Measurements from ENCODE around the gene OPCML.

Gene OPCML

DNA sequence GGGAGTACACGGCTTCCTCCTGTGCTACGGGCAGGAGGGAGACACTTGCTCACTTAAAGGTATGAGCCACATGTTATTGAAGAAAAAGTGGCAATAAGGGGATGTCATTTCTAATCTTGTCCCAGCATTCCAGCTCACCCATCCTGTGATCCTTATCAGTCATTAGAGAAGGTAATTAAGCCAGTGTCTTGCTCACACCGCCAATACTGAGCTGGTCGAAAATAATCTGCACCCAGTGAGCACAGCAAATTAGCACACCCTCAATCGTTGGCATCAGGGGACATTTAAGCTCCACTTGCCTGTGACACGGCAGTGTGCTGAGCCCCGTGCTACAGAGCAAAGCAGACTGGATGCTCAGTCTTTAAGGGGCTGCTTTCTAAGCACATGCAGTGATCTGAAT, 510.7 kb downstream of the OPCML start:
- no peaks in the 10 kb centered on the region for H3F3A ChIP-seq (ENCODE audit: low read depth)
- H3K4me3 ChIP-seq (ENCODE audit: low read length, poor library complexity, severe bottlenecking): no peak overlapping the region
- H3K36me3 ChIP-seq (ENCODE audit: insufficient read depth, low read length): no peaks in the 10 kb centered on the region
- H3K9me2 ChIP-seq (replicated peaks; ENCODE audit: low read depth, low read length): no peaks in the 10 kb centered on the region
- no peaks in the 10 kb centered on the region for H4K20me1 ChIP-seq (ENCODE audit: insufficient read depth, low read length, poor library complexity, severe bottlenecking)
- no peak overlapping the region for H3K4me2 ChIP-seq (ENCODE audit: low read depth, low read length, poor library complexity, severe bottlenecking)
- no peak for TF ChIP-seq EZH2phosphoT487 (IDR thresholded peaks at IDR 0.05; ENCODE audit: borderline replicate concordance)
- TF ChIP-seq, protein P1, sequence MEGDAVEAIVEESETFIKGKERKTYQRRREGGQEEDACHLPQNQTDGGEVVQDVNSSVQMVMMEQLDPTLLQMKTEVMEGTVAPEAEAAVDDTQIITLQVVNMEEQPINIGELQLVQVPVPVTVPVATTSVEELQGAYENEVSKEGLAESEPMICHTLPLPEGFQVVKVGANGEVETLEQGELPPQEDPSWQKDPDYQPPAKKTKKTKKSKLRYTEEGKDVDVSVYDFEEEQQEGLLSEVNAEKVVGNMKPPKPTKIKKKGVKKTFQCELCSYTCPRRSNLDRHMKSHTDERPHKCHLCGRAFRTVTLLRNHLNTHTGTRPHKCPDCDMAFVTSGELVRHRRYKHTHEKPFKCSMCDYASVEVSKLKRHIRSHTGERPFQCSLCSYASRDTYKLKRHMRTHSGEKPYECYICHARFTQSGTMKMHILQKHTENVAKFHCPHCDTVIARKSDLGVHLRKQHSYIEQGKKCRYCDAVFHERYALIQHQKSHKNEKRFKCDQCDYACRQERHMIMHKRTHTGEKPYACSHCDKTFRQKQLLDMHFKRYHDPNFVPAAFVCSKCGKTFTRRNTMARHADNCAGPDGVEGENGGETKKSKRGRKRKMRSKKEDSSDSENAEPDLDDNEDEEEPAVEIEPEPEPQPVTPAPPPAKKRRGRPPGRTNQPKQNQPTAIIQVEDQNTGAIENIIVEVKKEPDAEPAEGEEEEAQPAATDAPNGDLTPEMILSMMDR (conservative IDR thresholded peaks at IDR 0.05; ENCODE audit: low read length): no peak
- H3K4me1 ChIP-seq (ENCODE audit: insufficient read depth, low read length, poor library complexity, severe bottlenecking): no peaks in the 10 kb centered on the region
- peaks cover 3% of the 10 kb centered on the region; the same call in 1 of the 2 replicates for H3K9me3 ChIP-seq (ENCODE audit: insufficient read depth, low read depth, low read length)
- no peaks in the 10 kb centered on the region for H3K27me3 ChIP-seq (ENCODE audit: insufficient read depth, low read length, poor library complexity, severe bottlenecking)
- H2AFZ ChIP-seq (ENCODE audit: low read length): no peak overlapping the region
- no peak overlapping the region for H3K9ac ChIP-seq (ENCODE audit: low read depth, low read length, poor library complexity, severe bottlenecking)
- no peaks in the 10 kb centered on the region for H3K79me2 ChIP-seq (ENCODE audit: insufficient read depth, low read length)

- no peaks in the 10 kb centered on the region for H3K27me3 ChIP-seq (ENCODE audit: insufficient read depth, low read length, poor library complexity, severe bottlenecking)
- H3K79me2 ChIP-seq (ENCODE audit: insufficient read depth, low read length): no peaks in the 10 kb centered on the region
- H3F3A ChIP-seq (ENCODE audit: low read depth): no peaks in the 10 kb centered on the region
- no peaks in the 10 kb centered on the region for H3K4me1 ChIP-seq (ENCODE audit: insufficient read depth, low read length, poor library complexity, severe bottlenecking)
- H3K4me2 ChIP-seq (ENCODE audit: low read depth, low read length, poor library complexity, severe bottlenecking): no peak overlapping the region
- H4K20me1 ChIP-seq (ENCODE audit: insufficient read depth, low read length, poor library complexity, severe bottlenecking): no peaks in the 10 kb centered on the region
- H3K4me3 ChIP-seq (ENCODE audit: low read length, poor library complexity, severe bottlenecking): no peak overlapping the region
- H3K9me2 ChIP-seq (replicated peaks; ENCODE audit: low read depth, low read length): no peaks in the 10 kb centered on the region
- H3K36me3 ChIP-seq (ENCODE audit: insufficient read depth, low read length): no peaks in the 10 kb centered on the region
- no peak overlapping the region for H2AFZ ChIP-seq (ENCODE audit: low read length)
- peaks cover 3% of the 10 kb centered on the region; the same call in 1 of the 2 replicates for H3K9me3 ChIP-seq (ENCODE audit: insufficient read depth, low read depth, low read length)
- no peak overlapping the region for H3K9ac ChIP-seq (ENCODE audit: low read depth, low read length, poor library complexity, severe bottlenecking)
- no peak for TF ChIP-seq EZH2phosphoT487 (IDR thresholded peaks at IDR 0.05; ENCODE audit: borderline replicate concordance)
These were observed 512.0 kb downstream of the OPCML start for GRCh38 chr11:133020372-133020714.

DNA sequence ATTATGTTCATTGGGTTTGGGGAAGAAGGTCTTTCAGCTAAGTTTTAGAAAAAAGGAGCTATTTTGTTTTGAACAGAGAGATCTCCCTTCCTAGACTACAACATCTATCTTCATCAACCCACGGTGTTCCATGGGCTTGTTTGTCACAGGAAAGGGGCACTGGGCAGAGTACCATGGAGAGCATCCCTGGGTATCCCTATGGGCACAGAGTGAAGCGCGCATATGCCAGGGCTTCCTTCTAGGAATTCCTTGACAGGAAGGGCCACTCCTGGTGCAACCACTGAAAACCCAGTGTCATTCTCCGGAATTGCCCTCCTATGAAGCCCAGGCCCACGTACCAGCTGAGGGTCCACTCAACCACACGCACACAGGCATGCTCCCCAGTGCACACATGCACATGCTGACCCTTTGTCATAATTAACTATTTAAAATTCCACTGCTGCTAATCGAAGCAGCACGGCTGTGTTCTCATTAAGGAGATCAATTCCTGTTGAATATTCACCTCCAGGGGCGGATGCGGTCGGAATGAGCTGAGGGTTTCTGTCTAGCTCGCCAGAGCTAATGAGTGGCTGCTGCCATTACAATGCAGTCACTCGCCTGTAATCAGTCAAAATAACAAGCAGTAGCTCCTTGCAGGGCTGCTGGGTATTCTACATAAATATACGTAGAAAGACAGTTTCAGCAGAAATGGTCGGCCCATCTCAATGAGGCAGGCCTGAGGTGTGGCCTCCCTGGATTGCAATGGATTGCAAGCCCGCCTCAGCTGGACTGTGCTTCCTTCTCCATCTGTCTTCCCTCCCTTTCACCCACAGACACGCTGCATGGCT, 512.5 kb downstream of the OPCML start:
- H3K4me3 ChIP-seq (ENCODE audit: low read length, poor library complexity, severe bottlenecking): no peak overlapping the region
- H4K20me1 ChIP-seq (ENCODE audit: insufficient read depth, low read length, poor library complexity, severe bottlenecking): no peaks in the 10 kb centered on the region
- TF ChIP-seq EZH2phosphoT487 (IDR thresholded peaks at IDR 0.05; ENCODE audit: borderline replicate concordance): no peak
- TF ChIP-seq, protein P1 (conservative IDR thresholded peaks at IDR 0.05; ENCODE audit: low read length): no peak
- peaks cover 3% of the 10 kb centered on the region; the same call in 1 of the 2 replicates for H3K9me3 ChIP-seq (ENCODE audit: insufficient read depth, low read depth, low read length)
- no peak overlapping the region for H3K9ac ChIP-seq (ENCODE audit: low read depth, low read length, poor library complexity, severe bottlenecking)
- H2AFZ ChIP-seq (ENCODE audit: low read length): no peak overlapping the region
- no peaks in the 10 kb centered on the region for H3K79me2 ChIP-seq (ENCODE audit: insufficient read depth, low read length)
- no peaks in the 10 kb centered on the region for H3K9me2 ChIP-seq (replicated peaks; ENCODE audit: low read depth, low read length)
- no peaks in the 10 kb centered on the region for H3K36me3 ChIP-seq (ENCODE audit: insufficient read depth, low read length)
- no peak overlapping the region for H3K4me2 ChIP-seq (ENCODE audit: low read depth, low read length, poor library complexity, severe bottlenecking)
- H3K4me1 ChIP-seq (ENCODE audit: insufficient read depth, low read length, poor library complexity, severe bottlenecking): no peaks in the 10 kb centered on the region
- H3K27me3 ChIP-seq (ENCODE audit: insufficient read depth, low read length, poor library complexity, severe bottlenecking): no peaks in the 10 kb centered on the region
- no peaks in the 10 kb centered on the region for H3F3A ChIP-seq (ENCODE audit: low read depth)

DNA sequence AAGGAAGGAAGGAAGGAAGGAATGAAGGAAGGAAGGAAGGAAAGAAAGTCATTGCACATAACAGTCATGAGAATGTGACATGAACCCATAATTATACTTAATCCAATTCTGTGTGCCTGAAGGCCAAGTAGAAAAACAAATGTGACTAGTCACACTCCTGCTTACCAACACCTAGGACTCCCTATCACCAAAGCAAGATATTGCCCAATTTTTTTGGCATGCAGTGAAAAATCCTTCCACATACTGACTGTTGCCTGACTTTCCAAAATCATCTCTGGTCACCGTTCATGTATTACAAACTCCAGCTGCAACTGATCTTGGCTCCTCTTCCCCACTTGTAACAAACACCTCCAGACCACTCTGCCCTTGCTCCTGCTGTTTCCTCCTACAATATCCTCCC, 516.8 kb downstream of the OPCML start:
- Histone ChIP-seq H3K4me3 (ENCODE audit: low read length, poor library complexity, severe bottlenecking) (no peak overlapping the region), H4K20me1 (ENCODE audit: insufficient read depth, low read length, poor library complexity, severe bottlenecking) (no peaks in the 10 kb centered on the region), H3K4me1 (ENCODE audit: insufficient read depth, low read length, poor library complexity, severe bottlenecking) (no peaks in the 10 kb centered on the region), H3K36me3 (ENCODE audit: insufficient read depth, low read length) (no peaks in the 10 kb centered on the region), H3K9me3 (ENCODE audit: insufficient read depth, low read depth, low read length) (peaks cover 3% of the 10 kb centered on the region; the same call in 1 of the 2 replicates), H3F3A (ENCODE audit: low read depth) (no peaks in the 10 kb centered on the region), H3K79me2 (ENCODE audit: insufficient read depth, low read length) (no peaks in the 10 kb centered on the region), H2AFZ (ENCODE audit: low read length) (no peak overlapping the region), H3K9me2 (replicated peaks; ENCODE audit: low read depth, low read length) (no peaks in the 10 kb centered on the region), H3K9ac (ENCODE audit: low read depth, low read length, poor library complexity, severe bottlenecking) (no peak overlapping the region), H3K27me3 (ENCODE audit: insufficient read depth, low read length, poor library complexity, severe bottlenecking) (no peaks in the 10 kb centered on the region), H3K4me2 (ENCODE audit: low read depth, low read length, poor library complexity, severe bottlenecking) (no peak overlapping the region)
- no peak for TF ChIP-seq EZH2phosphoT487 (IDR thresholded peaks at IDR 0.05; ENCODE audit: borderline replicate concordance)
- TF ChIP-seq, protein P1 (conservative IDR thresholded peaks at IDR 0.05; ENCODE audit: low read length): no peak
